HG03135 (cell line): ENCODE data around the gene PPP1R2.
A peak's percentile ranks its signal among the peaks of the same experiment; 100 is the strongest.
"Not testable (repeated sequence)": the region's sequence is repeated elsewhere in the genome, so short reads cannot be mapped to it uniquely, and the experiment has no call there.

Experiments used
- ATAC-seq: cut with Tn5 transposase; IDR thresholded peaks from one replicate; pipeline ENCODE4 v1.9.1; 2021; ENCODE audit warnings: mild to moderate bottlenecking, moderate library complexity; ENCODE audit not compliant: unreplicated experiment

PPP1R2 gene

GRCh38 chr3:195542698-195543499 is at the start of gene PPP1R2:
Gene PPP1R2, minus strand, starts transcription at chr3:195543325. Its CDS starts 300 bp downstream, at chr3:195543025.
- ATAC-seq = peak; percentile 69

- no peak for ATAC-seq
Observed at GRCh38 chr3:195591852-195592251, 48.7 kb upstream of the PPP1R2 start.

- no peak for ATAC-seq
Observed at GRCh38 chr3:195591220-195591619, 48.1 kb upstream of the PPP1R2 start.

DNA sequence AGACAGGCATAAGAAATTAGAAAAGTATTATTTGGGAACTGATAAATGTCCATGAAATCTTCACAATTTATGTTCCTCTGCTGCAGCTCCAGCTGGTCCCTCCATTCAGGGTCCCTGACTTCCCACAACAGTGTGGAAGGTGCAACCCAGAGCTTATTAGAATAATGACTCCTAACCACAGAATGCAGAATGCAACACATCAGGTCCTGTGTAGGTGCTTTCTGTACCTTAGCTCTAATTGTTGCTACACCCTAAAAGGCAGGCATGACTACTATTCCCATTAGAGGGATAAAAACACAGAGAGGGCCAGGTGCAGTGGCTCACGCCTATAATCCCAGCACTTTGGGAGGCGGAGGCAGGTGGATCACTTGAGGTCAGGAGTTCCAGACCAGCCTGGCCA is 47.3 kb upstream of the PPP1R2 start:
- ATAC-seq = not testable (repeated sequence)

GRCh38 chr3:195589796-195590195 is 46.7 kb upstream of the PPP1R2 start:
- not testable (repeated sequence) for ATAC-seq

GRCh38 chr3:195587824-195588223 is 44.7 kb upstream of the PPP1R2 start:
- ATAC-seq = no peak

DNA sequence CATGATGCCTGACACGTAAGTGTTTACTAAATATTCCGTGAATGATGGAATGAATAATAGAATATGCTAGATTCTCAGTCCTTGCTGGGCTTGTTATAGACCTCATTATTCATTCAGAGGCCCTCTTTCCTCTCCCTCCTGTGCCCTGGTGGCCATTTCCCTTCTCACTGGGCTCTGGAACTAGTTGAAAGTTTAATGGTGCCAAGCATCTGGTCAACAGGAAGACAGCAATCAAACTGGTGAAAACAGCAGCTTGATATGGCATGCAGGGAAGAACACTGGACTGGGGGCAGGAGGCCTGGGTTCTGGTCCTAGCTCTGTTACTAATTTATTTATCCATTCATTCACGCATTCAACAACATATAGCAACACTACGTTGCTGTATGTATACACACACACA is 44.3 kb upstream of the PPP1R2 start:
- no peak for ATAC-seq

DNA sequence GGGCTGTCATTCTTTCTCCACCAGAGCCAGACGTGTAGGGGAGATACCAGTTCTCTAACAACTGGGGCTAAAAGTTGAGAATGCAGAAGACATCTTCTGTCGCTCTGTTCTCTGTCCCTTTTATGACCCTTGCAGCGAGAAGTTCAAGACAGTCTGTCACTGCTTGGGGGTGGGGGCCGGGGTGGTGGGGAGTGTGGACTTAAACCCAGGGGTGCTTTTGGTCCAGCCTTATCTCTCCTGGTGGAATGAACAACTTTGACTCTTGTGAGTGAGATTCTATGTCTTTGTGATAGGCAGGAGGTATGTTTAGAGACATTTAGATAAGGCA is 41.4 kb upstream of the PPP1R2 start:
- no peak for ATAC-seq

DNA sequence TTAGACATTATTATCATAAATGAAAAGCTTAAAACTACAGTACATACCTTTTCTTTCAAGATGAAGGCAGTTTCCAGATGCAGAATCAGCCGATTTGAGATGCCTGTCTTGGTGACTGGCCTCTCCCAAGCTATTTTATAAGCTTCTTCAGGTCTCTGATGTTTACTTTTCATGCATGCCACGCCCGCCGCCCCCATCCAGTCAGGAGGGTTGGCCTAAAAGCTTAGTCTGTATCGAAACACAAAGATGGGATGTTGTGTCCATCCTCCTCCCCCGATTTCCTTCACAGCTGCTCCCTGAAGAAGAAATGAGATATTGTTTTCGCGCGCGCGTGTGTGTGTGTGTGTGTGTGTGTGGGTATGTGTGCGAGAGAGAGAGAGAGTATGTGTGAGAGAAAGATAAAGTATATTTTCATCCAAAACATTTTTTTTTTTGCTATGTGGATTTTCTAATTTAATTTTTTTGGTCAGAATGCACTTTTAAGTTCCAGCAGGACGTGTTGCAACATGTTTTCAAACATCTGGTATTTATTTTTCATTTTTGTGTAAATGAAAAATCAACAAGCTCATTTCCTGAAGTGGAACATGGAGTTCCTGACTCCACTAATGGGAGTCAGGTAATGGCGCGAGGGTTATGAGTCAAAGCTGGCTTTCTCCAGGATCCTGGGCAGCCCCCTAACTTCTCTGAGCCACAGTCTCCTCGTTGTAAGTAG is 40.9 kb upstream of the PPP1R2 start, which contains the start of gene APOD:
Gene APOD (minus strand): TSS at position 110 of the 712 bp plus-strand sequence. CDS start 4,479 bp downstream, outside the sequence.
- ATAC-seq = no peak

- no peak for ATAC-seq
Observed at GRCh38 chr3:195582947-195583346, 39.8 kb upstream of the PPP1R2 start.

- ATAC-seq = no peak
Observed at GRCh38 chr3:195580744-195581443, 37.8 kb upstream of the PPP1R2 start.

DNA sequence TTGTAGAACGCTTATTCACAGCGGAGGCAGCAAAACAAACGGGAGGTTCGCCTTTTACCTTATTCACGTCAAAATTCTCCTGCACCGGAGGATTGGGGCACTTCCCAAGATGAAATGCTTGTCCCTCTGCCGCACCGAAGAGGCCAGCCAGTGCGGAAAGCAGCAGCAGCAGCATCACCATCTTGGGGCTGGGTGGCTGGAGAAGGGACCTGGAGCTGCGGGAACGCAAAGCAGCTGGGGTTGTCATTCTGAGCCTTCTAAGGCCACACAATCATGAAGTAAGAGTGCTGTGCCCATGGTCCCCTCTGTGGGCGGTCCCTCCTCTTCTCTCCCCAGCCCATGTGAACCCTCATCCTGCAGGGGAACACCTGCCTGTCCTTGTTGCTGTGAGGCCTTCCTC is 36.2 kb upstream of the PPP1R2 start:
- ATAC-seq = no peak

DNA sequence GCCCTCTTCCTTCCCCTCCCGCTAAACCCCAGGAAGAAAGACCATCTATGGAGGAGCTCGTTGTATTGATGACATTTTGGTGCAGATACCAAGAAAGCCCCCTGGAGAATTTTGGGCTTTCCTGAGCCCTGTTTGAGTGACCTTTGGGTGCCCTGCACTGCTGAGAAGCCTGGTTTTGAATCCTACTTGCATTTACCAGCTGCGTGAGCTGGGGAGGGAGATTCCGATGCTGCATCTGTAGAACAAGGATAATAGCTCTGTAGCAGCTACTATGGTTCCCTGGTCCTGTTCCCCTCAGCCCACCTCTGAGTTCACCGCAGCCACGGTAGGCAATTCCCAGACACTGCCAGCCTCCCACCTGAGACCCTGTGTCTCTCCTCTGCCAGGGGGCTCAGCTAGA is 35.4 kb upstream of the PPP1R2 start:
- no peak for ATAC-seq

GRCh38 chr3:195577645-195578177 is 34.6 kb upstream of the PPP1R2 start:
- ATAC-seq = no peak

DNA sequence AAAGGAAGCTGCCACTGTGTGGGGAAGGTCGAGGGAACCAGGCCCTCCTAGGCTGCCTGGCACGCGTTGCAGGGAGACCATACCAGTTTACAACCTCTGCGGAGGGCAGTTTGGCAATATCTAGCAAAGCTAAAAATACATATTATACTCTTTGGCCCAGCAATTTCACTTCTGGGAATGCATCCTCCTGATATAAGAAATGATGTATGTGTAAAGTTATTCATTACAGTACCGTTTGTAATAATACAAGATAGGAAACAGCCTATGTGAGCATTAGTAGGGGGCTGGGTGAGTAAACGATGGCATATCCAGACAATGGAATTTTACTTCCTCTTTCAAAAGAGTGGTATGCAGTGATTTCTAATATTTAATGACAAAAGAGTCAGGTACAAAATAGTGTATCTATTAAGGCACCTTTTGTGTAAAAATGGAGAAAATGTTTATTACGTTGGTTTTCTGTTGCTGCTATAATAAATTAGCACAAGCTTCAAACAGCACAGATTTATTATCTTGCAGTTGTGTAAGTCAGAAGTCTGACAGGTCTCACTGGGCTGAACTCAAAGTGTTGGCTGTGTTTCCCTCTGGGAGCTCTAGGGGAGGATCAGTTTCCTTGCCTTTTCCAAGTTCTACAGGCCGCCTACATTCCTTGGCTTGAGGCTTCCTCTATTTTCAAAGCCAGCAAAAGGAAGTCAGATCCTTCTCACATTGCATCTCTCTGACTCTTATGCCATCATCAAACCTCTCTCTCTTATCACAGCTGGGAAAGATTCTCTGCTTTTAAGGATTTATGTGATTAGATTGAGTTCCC is 31.6 kb upstream of the PPP1R2 start:
- ATAC-seq = no peak

DNA sequence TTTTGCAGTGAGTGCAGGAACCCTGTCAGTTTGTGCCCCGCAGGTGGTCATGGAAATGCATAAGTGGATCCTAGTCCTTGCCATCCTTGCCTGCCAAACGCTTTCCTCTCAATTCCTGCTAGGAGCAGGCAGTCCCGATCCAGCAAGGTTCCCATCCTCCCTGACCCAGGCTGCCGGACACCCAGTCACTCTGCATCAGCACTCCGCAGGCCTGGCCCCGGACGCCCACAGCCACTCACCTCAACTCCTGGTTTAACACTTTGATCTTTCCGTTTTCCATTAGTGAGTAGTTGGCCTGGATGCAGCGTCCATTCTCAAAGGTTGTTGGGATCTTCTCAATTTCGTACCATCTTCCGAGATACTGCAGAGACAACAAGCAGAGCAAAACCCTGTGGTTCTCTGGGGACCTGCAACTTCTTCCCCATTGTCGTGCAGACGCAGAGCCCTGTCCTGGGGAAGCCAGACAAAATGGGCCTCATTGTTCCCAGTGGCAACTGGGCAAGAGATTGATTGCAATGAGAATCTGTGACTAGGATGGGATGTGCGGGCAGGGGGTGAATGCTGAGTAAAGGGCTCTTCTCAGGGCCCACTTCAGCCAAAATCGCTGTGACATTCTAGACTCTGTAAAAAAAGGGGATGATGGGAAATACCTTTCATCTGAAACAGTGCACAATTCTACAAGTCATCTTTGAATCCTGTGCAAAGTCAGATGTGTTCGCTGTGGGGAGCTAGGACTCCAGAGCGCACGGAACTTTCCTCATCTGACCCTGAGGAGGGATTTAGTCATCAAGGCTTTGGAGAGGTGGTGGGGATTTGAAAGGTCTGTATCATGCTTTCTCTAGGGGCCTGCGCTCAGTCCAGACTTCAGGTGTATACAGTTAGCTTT is 30.7 kb upstream of the PPP1R2 start:
- ATAC-seq = no peak

GRCh38 chr3:195571361-195571760 is 28.2 kb upstream of the PPP1R2 start:
- ATAC-seq = no peak

- ATAC-seq = no peak
Observed at GRCh38 chr3:195570912-195571311, 27.8 kb upstream of the PPP1R2 start.

GRCh38 chr3:195570344-195570743 is 27.2 kb upstream of the PPP1R2 start:
- no peak for ATAC-seq

GRCh38 chr3:195568630-195569029 is 25.5 kb upstream of the PPP1R2 start:
- ATAC-seq = no peak
